Tibial nerve (tissue), 4 donors: ENCODE results near the gene GHDC.

Source experiments
- CTCF ChIP-seq, 5 experiments: fragments of 200-600 bp in 3 of 5; fragments of 450-650 bp in 2 of 5; sonication (generic) in 3 of 5; IDR thresholded peaks; one replicate each; pipeline ENCODE4 v1.5.1; 2016 to 2019; ENCODE audit warnings: antibody characterized with exemption in 5 of 5, mild to moderate bottlenecking in 3 of 5, moderate library complexity in 2 of 5
- EP300 ChIP-seq, 2 donors: sonication (generic); formaldehyde crosslinking; IDR thresholded peaks; one replicate each; pipeline ENCODE4 v1.6.1; 2017; ENCODE audit warnings: antibody characterized with exemption in 2 of 2, mild to moderate bottlenecking in 1 of 2
- POLR2A ChIP-seq, 2 donors: fragments of 450-650 bp; IDR thresholded peaks; one replicate each; pipeline ENCODE4 v1.6.1; 2017; ENCODE audit warnings: antibody characterized with exemption in 2 of 2, mild to moderate bottlenecking in 2 of 2, moderate library complexity in 2 of 2

- TF ChIP-seq CTCF (IDR thresholded peaks at IDR 0.05) (no peak), POLR2A (IDR thresholded peaks at IDR 0.05) (no peak), EP300 (IDR thresholded peaks at IDR 0.05) (peak in 1 of 2 donors; percentile 16)
These were observed 18.1 kb upstream of the GHDC start for GRCh38 chr17:42212382-42212781.
